Adipose tissue (tissue), 3 donors: ENCODE results near the gene RAB22A. TPM values are rescaled to one million over a fixed set of nuclear protein-coding genes. Genes with fewer than 3 reads are reported as not detected.
"Not testable (repeated sequence)": the region's sequence is repeated elsewhere in the genome, so short reads cannot be mapped to it uniquely, and the experiment has no call there.

Source experiments
- H3K27ac ChIP-seq: one replicate; pipeline ENCODE4 v1.5.1; 2013; ENCODE audit warnings: low read depth, low read length
- WGBS, 3 donors: extraction: QIAGEN DNeasy Blood & Tissue Kit; methylation state at CpG; one replicate each; pipeline ENCODE4 v1.1.7; 2013; 5-methylcytosine and 5-hydroxymethylcytosine counted together
- polyA plus RNA-seq, 3 donors: library from polyadenylated mRNA; stranded (reverse); fragments of 200-250 nt; gene quantifications; one replicate each; pipeline ENCODE4 v1.2.3, GENCODE V29; 2013
- donor health status: healthy with polysubstance abuse.
- donor health status: Bipolar disorder and iron deficiency.
- donor health status: healthy.

RAB22A gene
- polyA plus RNA-seq, 3 donors = 2.7 to 10.9 (median 5.4) TPM

- no peak overlapping the region for H3K27ac ChIP-seq
- 63 to 70% (median 68%) methylated on average over 1 of the region's 1 CpG for whole genome bisulfite sequencing, 3 donors
These were observed 21.2 kb downstream of the RAB22A start for GRCh38 chr20:58330687-58331086.

- 68 to 98% (median 84%) methylated on average over 3 of the region's 3 CpGs for WGBS, 3 donors
- H3K27ac ChIP-seq = no peak overlapping the region
These were observed 22.5 kb downstream of the RAB22A start for GRCh38 chr20:58331961-58332551.

GRCh38 chr20:58339741-58340140, 30.2 kb downstream of the RAB22A start:
- H3K27ac ChIP-seq = no peak overlapping the region
- WGBS, 3 donors = 96 to 99% (median 96%) methylated on average over 6 of the region's 6 CpGs

GRCh38 chr20:58340151-58340550, 30.6 kb downstream of the RAB22A start:
- WGBS, 3 donors = 89 to 92% (median 89%) methylated on average over 4 of the region's 4 CpGs

GRCh38 chr20:58340853-58341252, 31.3 kb downstream of the RAB22A start:
- 62 to 93% (median 79%) methylated on average over 2 of the region's 2 CpGs for WGBS, 3 donors
- no peak overlapping the region for H3K27ac ChIP-seq

More at GRCh38 chr20:58340151-58340550, 30.6 kb downstream of the RAB22A start:
- no peak overlapping the region for H3K27ac ChIP-seq

- 94 to 99% (median 97%) methylated on average over 3 of the region's 3 CpGs for WGBS, 3 donors
These were observed 32.8 kb downstream of the RAB22A start for GRCh38 chr20:58342104-58342945.

GRCh38 chr20:58344741-58345140, 35.2 kb downstream of the RAB22A start:
- H3K27ac ChIP-seq = no peak overlapping the region
- WGBS, 3 donors = 88 to 92% (median 91%) methylated on average over 4 of the region's 4 CpGs

More at GRCh38 chr20:58342104-58342945, 32.8 kb downstream of the RAB22A start:
- no peak overlapping the region for H3K27ac ChIP-seq

GRCh38 chr20:58349570-58349969, 40.1 kb downstream of the RAB22A start:
- no peak overlapping the region for H3K27ac ChIP-seq
- 85 to 88% (median 86%) methylated on average over 3 of the region's 3 CpGs for WGBS, 3 donors

GRCh38 chr20:58352468-58352867, 43.0 kb downstream of the RAB22A start:
- WGBS, 3 donors = 82 to 94% (median 89%) methylated on average over 2 of the region's 2 CpGs
- H3K27ac ChIP-seq = no peak overlapping the region

GRCh38 chr20:58359441-58359840, 49.9 kb downstream of the RAB22A start:
- no peak overlapping the region for H3K27ac ChIP-seq
- WGBS, 3 donors = 83 to 90% (median 89%) methylated on average over 8 of the region's 8 CpGs

GRCh38 chr20:58360936-58361335, 51.4 kb downstream of the RAB22A start:
- H3K27ac ChIP-seq = no peak overlapping the region

GRCh38 chr20:58361481-58362205, 52.1 kb downstream of the RAB22A start:
- WGBS, 3 donors = 64 to 83% (median 71%) methylated on average over 9 of the region's 9 CpGs
- no peak overlapping the region for H3K27ac ChIP-seq

GRCh38 chr20:58362206-58362516, 52.6 kb downstream of the RAB22A start:
- 91 to 98% (median 95%) methylated on average over 1 of the region's 1 CpG for WGBS, 3 donors
- no peak overlapping the region for H3K27ac ChIP-seq

GRCh38 chr20:58362970-58363369, 53.5 kb downstream of the RAB22A start:
- 93 to 94% (median 94%) methylated on average over 4 of the region's 4 CpGs for WGBS, 3 donors
- no peak overlapping the region for H3K27ac ChIP-seq

GRCh38 chr20:58366866-58367265, 57.4 kb downstream of the RAB22A start:
- H3K27ac ChIP-seq = no peak overlapping the region
- 73 to 90% (median 86%) methylated on average over 3 of the region's 3 CpGs for WGBS, 3 donors

GRCh38 chr20:58372806-58373205, 63.3 kb downstream of the RAB22A start:
- WGBS, 3 donors = 35 to 74% (median 61%) methylated on average over 9 of the region's 9 CpGs
- no peak overlapping the region for H3K27ac ChIP-seq

GRCh38 chr20:58373296-58373695, 63.8 kb downstream of the RAB22A start:
- H3K27ac ChIP-seq = not testable (repeated sequence)
- WGBS, 3 donors = 86 to 94% (median 93%) methylated on average over 8 of the region's 8 CpGs

GRCh38 chr20:58374027-58374850, 64.7 kb downstream of the RAB22A start:
- 77 to 79% (median 78%) methylated on average over 19 of the region's 19 CpGs for WGBS, 3 donors
- no peak overlapping the region for H3K27ac ChIP-seq
